Duodenal mucosa (tissue), 2 donors: ENCODE data around the gene NEGR1.

ENCODE experiments used
- H3K27ac ChIP-seq: one replicate; pipeline ENCODE4 v1.7.0; 2013; ENCODE audit warnings: low read depth, low read length
- H3K27me3 ChIP-seq, 2 donors: one replicate each; pipeline ENCODE4 v1.7.0; 2013; ENCODE audit warnings: low read length in 2 of 2, control low read depth in 1 of 2; ENCODE audit not compliant: insufficient read depth in 2 of 2, control insufficient read depth in 1 of 2
- H3K36me3 ChIP-seq, 2 donors: one replicate each; pipeline ENCODE4 v1.7.0; 2013; ENCODE audit warnings: low read length in 2 of 2, control low read depth in 1 of 2; ENCODE audit not compliant: insufficient read depth in 2 of 2, control insufficient read depth in 1 of 2
- H3K4me1 ChIP-seq, 2 donors: one replicate each; pipeline ENCODE4 v1.7.0; 2013; ENCODE audit warnings: low read length in 2 of 2, control low read depth in 1 of 2; ENCODE audit not compliant: insufficient read depth in 2 of 2, control insufficient read depth in 1 of 2
- H3K4me3 ChIP-seq, 2 donors: one replicate each; pipeline ENCODE4 v1.7.0; 2013; ENCODE audit warnings: low read length in 2 of 2, low read depth in 1 of 2
- H3K9ac ChIP-seq, 2 donors: one replicate each; pipeline ENCODE4 v1.7.0; 2013; ENCODE audit warnings: low read length in 2 of 2, low read depth in 1 of 2
- H3K9me3 ChIP-seq, 2 donors: one replicate each; pipeline ENCODE4 v1.7.0; 2013; ENCODE audit warnings: low read length in 2 of 2, control low read depth in 1 of 2; ENCODE audit not compliant: control insufficient read depth in 1 of 2

NEGR1 gene

GRCh38 chr1:71561729-71562128 lies 720.6 kb downstream of the NEGR1 start:
- Histone ChIP-seq H3K4me1 (no peaks in the 10 kb centered on the region), H3K27ac (no peak overlapping the region), H3K9ac (no peak overlapping the region), H3K4me3 (no peak overlapping the region), H3K27me3 (no peaks in the 10 kb centered on the region), H3K9me3 (no peaks in the 10 kb centered on the region), H3K36me3 (no peaks in the 10 kb centered on the region)

GRCh38 chr1:71561206-71561605 lies 721.1 kb downstream of the NEGR1 start:
- Histone ChIP-seq H3K36me3 (no peaks in the 10 kb centered on the region), H3K9ac (no peak overlapping the region), H3K4me3 (no peak overlapping the region), H3K4me1 (no peaks in the 10 kb centered on the region), H3K27ac (no peak overlapping the region), H3K27me3 (no peaks in the 10 kb centered on the region), H3K9me3 (no peaks in the 10 kb centered on the region)

GRCh38 chr1:71559880-71560279 lies 722.5 kb downstream of the NEGR1 start:
- H3K36me3 ChIP-seq = no peaks in the 10 kb centered on the region

GRCh38 chr1:71557138-71557537 lies 725.2 kb downstream of the NEGR1 start:
- H3K36me3 ChIP-seq = no peaks in the 10 kb centered on the region
- no peaks in the 10 kb centered on the region for H3K4me1 ChIP-seq
- no peak overlapping the region for H3K9ac ChIP-seq
- H3K27ac ChIP-seq = no peak overlapping the region
- no peaks in the 10 kb centered on the region for H3K9me3 ChIP-seq
- H3K4me3 ChIP-seq = no peak overlapping the region
- no peaks in the 10 kb centered on the region for H3K27me3 ChIP-seq

More at GRCh38 chr1:71559880-71560279, 722.5 kb downstream of the NEGR1 start:
- H3K4me1 ChIP-seq = no peaks in the 10 kb centered on the region
- no peak overlapping the region for H3K27ac ChIP-seq
- no peaks in the 10 kb centered on the region for H3K9me3 ChIP-seq
- no peak overlapping the region for H3K9ac ChIP-seq
- H3K4me3 ChIP-seq = no peak overlapping the region
- H3K27me3 ChIP-seq = no peaks in the 10 kb centered on the region

- H3K4me1 ChIP-seq = no peaks in the 10 kb centered on the region
Observed at GRCh38 chr1:71548398-71548890, 733.9 kb downstream of the NEGR1 start.

GRCh38 chr1:71542155-71542554 lies 740.2 kb downstream of the NEGR1 start:
- no peak overlapping the region for H3K27ac ChIP-seq
- no peak overlapping the region for H3K4me3 ChIP-seq
- H3K9ac ChIP-seq = no peak overlapping the region
- no peaks in the 10 kb centered on the region for H3K36me3 ChIP-seq
- no peaks in the 10 kb centered on the region for H3K9me3 ChIP-seq
- H3K4me1 ChIP-seq = no peaks in the 10 kb centered on the region
- H3K27me3 ChIP-seq = no peaks in the 10 kb centered on the region

More at GRCh38 chr1:71548398-71548890, 733.9 kb downstream of the NEGR1 start:
- Histone ChIP-seq H3K27me3 (no peaks in the 10 kb centered on the region), H3K36me3 (no peaks in the 10 kb centered on the region), H3K9ac (no peak overlapping the region), H3K27ac (no peak overlapping the region), H3K4me3 (no peak overlapping the region), H3K9me3 (no peaks in the 10 kb centered on the region)

GRCh38 chr1:71533950-71534349 lies 748.4 kb downstream of the NEGR1 start:
- H3K4me3 ChIP-seq = no peak overlapping the region
- no peaks in the 10 kb centered on the region for H3K36me3 ChIP-seq
- H3K27me3 ChIP-seq = no peaks in the 10 kb centered on the region
- no peaks in the 10 kb centered on the region for H3K4me1 ChIP-seq
- H3K27ac ChIP-seq = no peak overlapping the region
- no peak overlapping the region for H3K9ac ChIP-seq
- H3K9me3 ChIP-seq = no peaks in the 10 kb centered on the region

- H3K27ac ChIP-seq = no peak overlapping the region
- H3K9me3 ChIP-seq = no peaks in the 10 kb centered on the region
- H3K27me3 ChIP-seq = no peaks in the 10 kb centered on the region
- H3K9ac ChIP-seq = no peak overlapping the region
- H3K4me1 ChIP-seq = no peaks in the 10 kb centered on the region
- H3K4me3 ChIP-seq = no peak overlapping the region
- H3K36me3 ChIP-seq = no peaks in the 10 kb centered on the region
Observed at GRCh38 chr1:71532343-71532742, 750.0 kb downstream of the NEGR1 start.

GRCh38 chr1:71526824-71527223 lies 755.5 kb downstream of the NEGR1 start:
- H3K36me3 ChIP-seq = no peaks in the 10 kb centered on the region
- H3K27ac ChIP-seq = no peak overlapping the region
- no peak overlapping the region for H3K9ac ChIP-seq

GRCh38 chr1:71522721-71523120 lies 759.6 kb downstream of the NEGR1 start:
- no peak overlapping the region for H3K27ac ChIP-seq

More at GRCh38 chr1:71526824-71527223, 755.5 kb downstream of the NEGR1 start:
- H3K4me3 ChIP-seq = no peak overlapping the region
- H3K4me1 ChIP-seq = no peaks in the 10 kb centered on the region
- no peaks in the 10 kb centered on the region for H3K9me3 ChIP-seq
- no peaks in the 10 kb centered on the region for H3K27me3 ChIP-seq

More at GRCh38 chr1:71522721-71523120, 759.6 kb downstream of the NEGR1 start:
- H3K9ac ChIP-seq = no peak overlapping the region
- H3K9me3 ChIP-seq = no peaks in the 10 kb centered on the region
- H3K4me1 ChIP-seq = no peaks in the 10 kb centered on the region
- H3K36me3 ChIP-seq = no peaks in the 10 kb centered on the region
- H3K27me3 ChIP-seq = no peaks in the 10 kb centered on the region
- no peak overlapping the region for H3K4me3 ChIP-seq
